Activated CD4-positive, alpha-beta T cell treated with anti-CD3 and anti-CD28 coated beads, Interleukin-2, amount 50 U/mL, for 4 hours (primary cell): ENCODE data around the gene SWI5.

Source experiments
- DNase-seq, 2 experiments: peaks; one replicate each; pipeline ENCODE4 v3.0.0-alpha.2; 2020

SWI5 gene

DNA sequence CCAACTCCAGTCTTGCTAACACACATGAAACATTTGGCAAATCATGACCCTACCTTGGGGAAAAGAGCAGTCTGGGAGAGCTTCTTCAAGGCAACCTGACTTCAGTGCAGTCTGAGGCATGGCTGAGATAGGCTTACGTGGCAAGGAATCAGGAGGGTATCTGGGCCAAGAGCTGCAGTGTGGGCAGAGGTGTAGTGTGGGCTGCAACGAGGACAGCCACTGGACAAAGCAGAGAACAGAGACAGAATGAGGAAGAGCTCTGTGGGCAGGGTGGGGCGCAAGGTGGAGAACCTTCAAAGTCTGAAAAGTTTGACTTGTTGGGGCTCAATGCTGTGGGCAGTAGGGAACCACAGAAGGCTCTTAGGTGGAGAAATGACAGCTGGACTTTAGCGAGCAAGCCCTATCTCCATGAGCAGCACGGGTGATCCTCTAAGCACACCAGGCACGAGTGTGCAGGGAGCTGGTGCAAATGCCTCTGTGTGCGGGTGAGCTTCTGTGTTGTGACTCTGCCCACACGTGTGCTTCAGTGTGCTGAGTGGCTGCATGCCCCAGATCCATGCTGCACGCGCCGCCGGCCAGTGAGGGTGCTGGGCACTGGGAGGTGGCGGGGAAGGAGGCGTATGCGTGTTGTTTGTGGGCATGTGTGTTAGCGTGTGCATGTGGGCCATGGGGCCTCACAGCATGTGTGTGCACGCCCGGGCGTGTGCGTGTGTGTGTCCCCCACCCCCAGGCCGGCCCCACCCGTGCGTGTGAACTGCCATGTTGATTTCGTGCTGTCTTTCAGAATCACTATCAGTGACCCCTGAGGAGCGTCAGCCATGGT is 23.5 kb upstream of the SWI5 start:
- no peak for DNase-seq

DNA sequence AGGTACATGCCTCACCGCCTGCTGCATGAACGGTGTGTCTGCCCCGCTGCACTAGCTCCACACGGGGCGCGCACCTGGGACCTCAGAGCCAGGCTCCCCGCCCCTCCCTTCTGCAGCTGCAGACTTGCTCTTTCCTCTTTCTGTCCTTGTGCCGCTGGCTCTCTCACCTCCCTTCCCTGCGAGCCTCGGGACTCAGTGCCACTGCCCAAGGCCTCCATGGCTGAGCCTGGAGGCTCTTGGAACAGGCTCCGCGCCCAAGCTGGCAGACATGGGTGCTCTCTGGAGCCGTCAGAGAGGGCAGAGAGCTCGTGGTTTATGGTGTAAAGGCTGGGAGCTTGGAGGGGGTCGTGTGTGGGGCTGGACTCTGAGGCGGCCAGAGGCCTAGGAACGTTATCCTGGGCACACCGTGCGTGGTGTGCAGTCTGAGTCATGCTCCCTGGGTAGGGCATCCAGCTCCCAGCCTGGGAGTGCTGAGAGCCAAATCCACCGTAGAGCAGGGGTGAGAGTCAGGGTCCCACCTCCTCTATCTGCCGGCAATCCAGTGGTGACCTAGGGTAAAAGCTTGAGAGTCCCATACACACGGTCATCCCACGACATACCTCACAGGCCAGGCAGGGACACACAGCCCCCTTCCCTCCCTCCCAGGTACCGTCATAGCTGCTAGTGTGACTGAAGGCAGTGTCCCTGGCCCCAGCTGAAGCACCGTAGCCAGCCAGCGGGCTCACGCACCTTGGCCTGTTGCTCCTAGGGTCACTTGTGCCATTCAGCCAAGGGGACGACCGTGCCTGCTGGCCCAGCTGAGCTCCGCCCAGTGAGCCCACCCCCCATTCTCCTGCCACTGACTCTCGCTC is 22.7 kb upstream of the SWI5 start:
- DNase-seq = no peak

- no peak for DNase-seq
Measured at GRCh38 chr9:128253991-128254346, 22.1 kb upstream of the SWI5 start.

- DNase-seq = no peak
Measured at GRCh38 chr9:128254362-128254761, 21.7 kb upstream of the SWI5 start.

DNA sequence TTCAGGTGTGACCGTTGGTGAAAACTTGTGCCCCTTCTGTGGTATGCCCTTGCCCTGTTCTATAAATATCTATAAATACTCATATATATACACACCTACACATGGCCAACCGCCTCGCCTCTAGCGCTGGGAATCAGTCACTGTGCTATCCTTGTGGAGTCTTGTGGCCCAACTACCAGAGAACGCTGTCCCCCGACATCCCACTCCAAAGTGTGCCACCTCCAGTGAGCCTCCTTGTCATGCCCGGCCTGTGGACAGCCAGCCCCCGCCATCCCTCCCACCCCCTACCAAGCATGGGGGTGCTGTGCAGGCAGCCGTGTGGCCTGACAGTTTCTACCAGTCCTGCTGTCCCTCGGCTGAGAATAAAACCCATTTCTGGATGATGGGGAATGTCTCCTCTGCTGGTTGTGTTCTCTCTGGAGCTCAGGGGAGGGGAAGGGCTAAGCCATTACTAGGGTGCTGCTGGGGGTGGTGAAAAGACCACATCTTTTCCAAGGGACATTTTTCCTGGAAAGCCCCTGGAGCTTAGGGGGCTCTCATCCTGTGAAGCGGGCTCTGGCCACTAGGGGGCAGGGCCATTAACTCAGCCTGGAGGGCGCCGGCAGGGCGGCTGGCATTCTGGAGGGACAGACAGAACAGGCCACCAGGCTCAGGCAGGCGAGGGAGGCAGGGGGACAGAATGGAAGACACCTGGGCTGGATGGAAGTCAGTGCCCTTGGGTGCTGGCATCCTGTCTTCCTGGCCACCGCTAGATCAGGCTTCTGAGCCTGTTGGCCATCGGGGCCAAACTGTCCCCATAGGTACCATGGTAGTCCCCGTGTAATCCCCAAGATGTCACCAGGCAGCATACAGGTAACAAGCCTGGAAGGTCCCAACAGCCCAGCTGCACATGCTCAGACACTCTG is 21.0 kb upstream of the SWI5 start:
- peak; percentile 40 to 53 for DNase-seq

DNA sequence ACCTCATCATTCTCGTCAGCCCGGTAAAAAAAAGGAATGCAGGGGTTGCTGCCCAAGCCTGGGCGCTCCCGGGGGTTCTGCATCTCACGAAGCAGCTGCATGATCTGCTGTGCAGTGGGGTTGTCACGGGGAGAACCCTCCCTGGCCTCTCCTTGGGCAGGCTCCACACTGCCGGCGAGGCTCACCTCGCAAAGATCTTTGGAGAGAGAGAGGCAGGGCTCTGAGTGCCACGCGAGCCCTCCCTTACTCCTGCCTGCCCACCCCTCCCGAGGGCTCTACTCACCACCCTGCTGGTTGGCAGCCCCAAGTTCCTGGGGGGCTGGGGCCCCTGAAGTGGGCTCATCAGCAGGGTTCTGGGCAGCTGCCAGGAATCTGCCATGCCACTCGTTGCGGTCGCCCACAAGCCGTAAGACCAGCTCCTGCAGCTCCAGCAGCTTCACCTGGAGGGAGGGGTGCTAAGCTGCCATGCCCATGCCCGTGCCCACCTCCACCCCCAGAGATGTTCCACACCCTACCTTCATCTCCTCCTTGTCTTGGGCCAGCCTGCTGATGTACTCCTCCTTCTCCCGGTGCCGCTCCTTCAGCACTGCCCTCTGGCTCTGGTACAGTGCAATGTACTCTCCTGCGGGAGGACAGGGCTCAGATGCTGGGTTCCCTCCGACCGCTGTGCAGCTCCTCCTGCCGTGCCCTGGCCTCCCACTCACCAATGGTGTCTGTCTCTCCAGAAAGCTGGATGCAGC is 18.8 kb upstream of the SWI5 start:
- DNase-seq = no peak

DNA sequence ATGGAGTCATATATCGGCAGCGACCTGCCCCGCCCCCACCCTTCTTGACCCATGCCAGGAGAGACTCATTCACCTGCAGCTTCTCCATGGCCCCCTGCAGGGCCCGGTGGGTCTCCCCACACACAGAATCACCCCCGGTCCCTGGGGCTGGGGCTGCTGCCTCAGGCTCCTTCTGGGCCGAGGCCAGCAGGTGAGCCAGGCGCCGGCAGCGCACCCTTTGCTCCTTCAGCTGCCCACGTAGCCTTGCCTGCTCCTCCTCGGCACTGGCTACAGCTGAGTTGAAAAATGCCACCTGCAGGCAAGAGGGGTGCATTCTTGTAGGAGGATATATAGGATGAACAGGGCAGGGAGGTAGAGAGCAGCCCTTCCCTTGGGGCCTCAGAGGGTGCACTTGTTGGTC is 18.2 kb upstream of the SWI5 start:
- DNase-seq = no peak

DNA sequence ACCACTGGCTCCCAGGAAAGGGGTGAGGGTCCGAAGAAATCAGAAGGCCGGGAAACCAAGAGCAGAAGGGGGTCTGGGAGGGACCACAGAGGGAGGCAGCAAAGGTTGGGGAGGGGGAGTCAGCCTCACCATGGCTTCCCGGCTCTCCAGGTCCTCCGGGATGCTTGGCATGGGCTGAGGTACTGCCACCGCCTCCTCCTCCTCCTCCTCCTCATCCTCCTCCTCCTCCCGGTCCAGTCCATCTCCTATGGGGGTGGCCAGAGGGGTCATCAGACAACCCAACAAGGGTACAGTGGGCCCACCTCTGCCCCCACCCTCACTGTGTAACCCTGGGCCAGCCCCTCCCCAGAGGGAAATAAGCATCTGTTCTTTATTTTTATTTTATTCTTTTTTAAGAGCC is 17.8 kb upstream of the SWI5 start:
- DNase-seq = no peak

GRCh38 chr9:128259156-128259555 is 16.9 kb upstream of the SWI5 start:
- no peak for DNase-seq

DNA sequence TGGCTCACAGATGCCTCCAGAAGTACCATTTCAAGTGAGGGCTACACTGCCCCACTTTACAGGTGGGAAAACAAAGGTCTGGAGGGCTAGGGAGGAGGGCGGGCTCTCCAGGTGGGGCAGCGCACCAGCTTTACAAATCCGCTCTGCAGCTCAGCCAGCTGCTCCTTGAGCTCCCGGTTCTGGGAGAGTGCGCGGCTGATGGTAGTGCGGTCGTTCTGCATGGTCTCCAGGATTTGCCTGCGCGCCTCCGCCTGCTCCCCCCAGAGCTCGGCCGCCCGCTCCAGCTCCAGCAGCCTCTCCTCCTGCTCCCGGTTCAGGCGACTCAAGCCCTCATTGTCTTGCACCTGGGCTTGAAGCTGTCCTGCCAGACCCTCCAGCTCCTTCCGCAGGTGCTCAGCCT is 15.7 kb upstream of the SWI5 start:
- DNase-seq = no peak

- DNase-seq = no peak
Measured at GRCh38 chr9:128262687-128263086, 13.4 kb upstream of the SWI5 start.

DNA sequence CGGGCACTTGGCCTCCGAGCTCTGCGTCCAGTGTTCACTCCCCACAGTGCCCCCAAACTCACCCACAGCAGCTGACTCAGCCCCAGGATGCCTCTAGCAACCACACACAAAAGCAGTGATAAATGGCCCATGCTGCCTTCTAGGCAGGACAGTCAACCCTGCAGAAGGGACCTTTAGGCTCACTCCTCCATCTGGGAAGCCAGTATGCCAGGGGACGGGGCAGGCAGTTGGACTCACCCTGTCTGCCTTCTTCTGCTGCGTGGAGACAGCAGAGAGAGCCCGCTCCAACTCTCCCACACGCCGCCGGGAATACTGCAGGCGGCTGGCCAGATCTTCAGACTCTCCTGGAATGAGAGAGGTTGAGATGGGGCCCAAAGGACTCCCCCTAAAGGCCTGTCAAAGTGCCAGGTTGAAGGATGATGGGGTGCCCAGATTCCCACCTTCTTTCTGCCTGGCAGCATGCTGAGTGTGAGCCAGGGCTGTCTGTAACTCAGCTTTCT is 10.7 kb upstream of the SWI5 start:
- no peak for DNase-seq

- no peak for DNase-seq
Measured at GRCh38 chr9:128266868-128267590, 9.0 kb upstream of the SWI5 start.

- no peak for DNase-seq
Measured at GRCh38 chr9:128271112-128271511, 5.0 kb upstream of the SWI5 start.

DNA sequence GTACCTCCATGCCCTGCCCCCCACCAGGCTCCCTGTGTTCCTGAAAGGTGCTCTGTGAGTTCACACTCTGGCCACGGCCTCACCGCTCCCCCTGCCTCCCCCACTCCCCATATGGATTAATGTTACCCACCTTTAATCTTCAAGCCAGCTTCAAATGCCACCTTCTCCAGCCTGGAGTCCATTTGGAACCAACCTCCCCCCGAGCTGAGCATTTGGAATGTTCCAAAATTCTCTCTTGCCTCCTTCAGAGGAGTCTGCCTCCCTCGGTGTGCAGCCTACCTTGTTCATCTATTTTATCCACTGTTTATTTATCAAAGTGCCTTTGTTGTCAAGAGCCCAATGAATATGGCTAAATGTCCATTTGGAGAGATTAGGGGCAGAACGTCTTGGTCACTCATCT is 4.6 kb upstream of the SWI5 start:
- no peak for DNase-seq

GRCh38 chr9:128274245-128274644 is 1.8 kb upstream of the SWI5 start:
- DNase-seq = no peak

GRCh38 chr9:128275198-128276007 is 673 bp upstream of the SWI5 start, which contains the start of gene GOLGA2:
Gene GOLGA2 (minus strand): TSS chr9:128276007. CDS start chr9:128275976, 31 bp downstream.
- no peak for DNase-seq

DNA sequence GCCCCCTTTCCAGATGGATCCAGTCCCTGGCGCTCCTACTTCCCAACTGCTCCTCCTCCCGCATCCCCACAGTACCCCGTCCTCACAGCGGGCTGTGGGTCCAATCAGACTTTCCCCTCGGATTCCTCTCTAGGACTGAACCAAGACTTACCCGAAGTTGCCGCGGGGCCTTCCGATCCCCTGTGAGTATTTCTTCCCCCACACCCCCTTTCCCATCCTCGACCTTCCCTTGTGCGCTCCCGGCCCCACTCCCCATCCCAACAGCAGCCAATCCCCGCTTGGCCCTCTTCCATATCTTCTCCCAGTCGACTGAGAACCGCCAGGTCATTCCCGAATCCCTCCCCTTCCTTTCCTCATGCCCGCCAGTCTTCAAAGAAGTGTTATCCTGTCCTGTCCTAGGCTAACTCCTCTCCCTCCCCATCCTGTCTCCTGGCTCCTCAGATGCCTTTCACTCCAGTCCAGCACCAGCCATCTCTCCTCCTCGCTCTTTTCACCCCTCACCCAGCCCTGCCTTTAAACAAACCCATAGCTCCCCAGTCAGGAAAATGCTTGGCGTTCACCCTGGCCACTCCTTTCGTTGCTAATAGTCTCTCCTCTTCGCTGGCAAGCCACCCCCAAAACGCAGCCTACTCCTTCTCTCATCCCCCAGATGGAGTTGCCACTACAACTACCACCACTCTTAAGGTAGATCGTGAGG is 646 bp downstream of the SWI5 start:
- DNase-seq = peak in 1 of 2 experiments; percentile 9
